Neural progenitor cell (in vitro differentiated cells): ENCODE data around the gene F5. TPM values are rescaled to one million over a fixed set of nuclear protein-coding genes. Genes with fewer than 3 reads are reported as not detected.
"Not testable (repeated sequence)": the region's sequence is repeated elsewhere in the genome, so short reads cannot be mapped to it uniquely, and the experiment has no call there.

Source experiments
- DNase-seq: peaks from one replicate; pipeline ENCODE4 v3.0.0-alpha.2; 2016; ENCODE audit warnings: low spot score
- H2AFZ ChIP-seq: fragments of 200-600 bp; sonication (generic); replicated peaks from 2 replicates; pipeline ENCODE4 v1.6.1; 2016; ENCODE audit warnings: antibody characterized with exemption
- H3F3A ChIP-seq: fragments of 200-600 bp; sonication (generic); 2 replicates; pipeline ENCODE4 v1.6.1; 2016; ENCODE audit warnings: antibody characterized with exemption, low read depth
- H3K27ac ChIP-seq: fragments of 200-600 bp; sonication (generic); 2 replicates; pipeline ENCODE4 v1.5.1; 2016; ENCODE audit warnings: mild to moderate bottlenecking
- H3K27me3 ChIP-seq: fragments of 200-600 bp; sonication (generic); 2 replicates; pipeline ENCODE4 v1.6.1; 2016; ENCODE audit warnings: mild to moderate bottlenecking, moderate library complexity
- H3K36me3 ChIP-seq: fragments of 200-600 bp; sonication (generic); 2 replicates; pipeline ENCODE4 v1.5.1; 2016
- H3K4me1 ChIP-seq: fragments of 200-600 bp; sonication (generic); 2 replicates; pipeline ENCODE4 v1.6.1; 2016; ENCODE audit warnings: mixed run types
- H3K4me2 ChIP-seq: fragments of 200-600 bp; sonication (generic); 2 replicates; pipeline ENCODE4 v1.6.1; 2016
- H3K4me3 ChIP-seq: fragments of 200-600 bp; sonication (generic); 2 replicates; pipeline ENCODE4 v1.5.1; 2016
- H3K79me2 ChIP-seq: fragments of 200-600 bp; sonication (generic); 2 replicates; pipeline ENCODE4 v1.6.1; 2016; ENCODE audit warnings: low read depth
- H3K9ac ChIP-seq: fragments of 200-600 bp; sonication (generic); 2 replicates; pipeline ENCODE4 v1.6.1; 2016
- H3K9me3 ChIP-seq: fragments of 200-600 bp; sonication (generic); 2 replicates; pipeline ENCODE4 v1.5.1; 2016; ENCODE audit warnings: low read depth
- H4K20me1 ChIP-seq: fragments of 200-600 bp; sonication (generic); 2 replicates; pipeline ENCODE4 v1.6.1; 2016; ENCODE audit warnings: low read depth
- H3K27ac Mint-ChIP-seq: 3 replicates; pipeline ENCODE4 v1.8.0; 2021; ENCODE audit warnings: mixed read lengths
- H3K27me3 Mint-ChIP-seq: 2 replicates; pipeline ENCODE4 v1.8.0; 2022; ENCODE audit warnings: low read depth, mild to moderate bottlenecking, inconsistent platforms, moderate library complexity, mixed read lengths; ENCODE audit not compliant: insufficient read depth
- H3K36me3 Mint-ChIP-seq: 3 replicates; pipeline ENCODE4 v1.8.0; 2021; ENCODE audit warnings: mixed read lengths
- H3K4me1 Mint-ChIP-seq: 3 replicates; pipeline ENCODE4 v1.8.0; 2021; ENCODE audit warnings: mixed read lengths
- H3K4me3 Mint-ChIP-seq: 3 replicates; pipeline ENCODE4 v1.8.0; 2021; ENCODE audit warnings: mild to moderate bottlenecking, moderate library complexity, mixed read lengths
- H3K9me3 Mint-ChIP-seq: 3 replicates; pipeline ENCODE4 v1.8.0; 2020; ENCODE audit warnings: mixed read lengths
- CTCF ChIP-seq: fragments of 200-600 bp; sonication (generic); IDR thresholded peaks from 2 replicates; pipeline ENCODE4 v1.5.1; 2017; ENCODE audit warnings: antibody characterized with exemption, mild to moderate bottlenecking
- EZH2 ChIP-seq: fragments of 200-600 bp; sonication (generic); IDR thresholded peaks from 2 replicates; pipeline ENCODE4 v1.6.1; 2017; ENCODE audit warnings: antibody characterized with exemption, mild to moderate bottlenecking, moderate library complexity
- EZH2phosphoT487 ChIP-seq: fragments of 200-600 bp; sonication (generic); IDR thresholded peaks from 2 replicates; pipeline ENCODE4 v1.6.1; 2017; ENCODE audit warnings: antibody characterized with exemption
- total RNA-seq: library from RNA; depleted of rRNA; stranded (reverse); fragments of >200 nt; gene quantifications from 2 replicates; pipeline ENCODE4 v1.2.3, GENCODE V29; 2015; ENCODE audit warnings: low replicate concordance

F5 gene
- total RNA-seq, 1 donor from 2014 or later: not detected

DNA sequence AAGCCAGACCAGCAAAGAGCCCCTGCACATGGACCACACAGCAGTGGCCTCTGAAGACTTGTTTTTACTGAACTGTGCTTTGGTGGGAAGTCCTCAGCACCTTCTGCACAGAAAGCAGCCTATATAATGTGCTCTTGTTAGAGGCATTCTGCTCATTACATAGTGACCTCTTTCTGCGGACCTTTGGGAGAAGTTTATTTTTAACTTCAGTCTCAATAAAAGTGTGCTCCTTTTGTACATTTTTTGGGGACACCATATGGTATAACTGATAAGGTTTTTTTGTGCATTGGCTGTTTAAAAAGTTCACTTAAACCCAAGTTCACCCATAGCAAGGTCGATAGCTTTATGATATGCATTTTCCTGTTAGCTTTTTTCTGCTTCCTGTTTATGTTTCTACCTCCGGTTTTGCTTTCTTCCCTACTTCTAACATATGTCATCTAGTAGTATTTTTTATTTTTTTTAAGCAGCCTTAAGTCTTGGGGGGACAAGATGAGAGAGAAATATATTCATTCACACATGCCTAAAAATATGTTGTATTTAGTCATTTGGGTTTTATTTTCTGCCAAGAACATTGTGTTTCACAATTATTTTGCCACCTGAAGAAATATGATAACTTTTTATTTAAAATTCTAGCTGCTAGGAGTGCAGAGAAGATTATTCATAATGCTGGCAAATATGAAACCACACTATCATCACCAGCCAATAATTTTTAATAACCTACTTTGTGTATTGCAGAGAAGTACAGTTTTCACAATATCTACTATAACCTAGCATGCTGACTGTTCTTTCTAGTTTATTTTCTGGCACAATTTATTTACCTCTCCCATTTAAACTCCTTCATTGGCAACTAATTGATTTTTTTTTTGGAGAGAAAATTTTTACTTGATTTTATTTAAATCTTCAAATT is 77.6 kb downstream of the F5 start:
- H3K4me1 ChIP-seq: no peaks in the 10 kb centered on the region
- no peaks in the 10 kb centered on the region for H3F3A ChIP-seq
- no peaks in the 10 kb centered on the region for H3K4me1 Mint-ChIP-seq
- no peak overlapping the region for H3K9ac ChIP-seq
- H3K27ac Mint-ChIP-seq: no peak overlapping the region
- no peak overlapping the region for H3K4me2 ChIP-seq
- no peak for TF ChIP-seq EZH2
- no peak for TF ChIP-seq EZH2phosphoT487
- TF ChIP-seq CTCF: no peak
- no peaks in the 10 kb centered on the region for H3K9me3 Mint-ChIP-seq
- H2AFZ ChIP-seq: no peak overlapping the region
- no peak overlapping the region for H3K4me3 Mint-ChIP-seq
- no peak overlapping the region for H3K4me3 ChIP-seq
- H3K27me3 Mint-ChIP-seq: no peaks in the 10 kb centered on the region
- no peaks in the 10 kb centered on the region for H4K20me1 ChIP-seq
- no peaks in the 10 kb centered on the region for H3K36me3 ChIP-seq
- H3K79me2 ChIP-seq: no peaks in the 10 kb centered on the region
- no peaks in the 10 kb centered on the region for H3K9me3 ChIP-seq
- DNase-seq: no peak
- H3K27ac ChIP-seq: no peak overlapping the region
- no peaks in the 10 kb centered on the region for H3K27me3 ChIP-seq
- H3K36me3 Mint-ChIP-seq: no peaks in the 10 kb centered on the region

- Mint-ChIP-seq H3K27ac (no peak overlapping the region), H3K27me3 (no peaks in the 10 kb centered on the region), H3K9me3 (no peaks in the 10 kb centered on the region), H3K4me3 (no peak overlapping the region), H3K36me3 (no peaks in the 10 kb centered on the region), H3K4me1 (no peaks in the 10 kb centered on the region)
- Histone ChIP-seq H3K27me3 (no peaks in the 10 kb centered on the region), H3F3A (no peaks in the 10 kb centered on the region), H3K4me3 (no peak overlapping the region), H3K4me1 (no peaks in the 10 kb centered on the region), H3K27ac (no peak overlapping the region), H3K79me2 (no peaks in the 10 kb centered on the region), H3K9me3 (no peaks in the 10 kb centered on the region), H3K36me3 (no peaks in the 10 kb centered on the region), H3K9ac (no peak overlapping the region), H3K4me2 (no peak overlapping the region), H4K20me1 (no peaks in the 10 kb centered on the region), H2AFZ (no peak overlapping the region)
- no peak for DNase-seq
- TF ChIP-seq EZH2: no peak
- TF ChIP-seq EZH2phosphoT487: no peak
Measured at GRCh38 chr1:169507413-169507812, 78.9 kb downstream of the F5 start.

- not testable (repeated sequence) for H3K27ac Mint-ChIP-seq, H3K4me3 Mint-ChIP-seq, H3K9me3 Mint-ChIP-seq
Measured at GRCh38 chr1:169503601-169504000, 82.7 kb downstream of the F5 start.

GRCh38 chr1:169499807-169500206 is 86.5 kb downstream of the F5 start:
- no peak overlapping the region for H3K9ac ChIP-seq
- H3K4me1 ChIP-seq: no peaks in the 10 kb centered on the region
- no peak overlapping the region for H3K27ac Mint-ChIP-seq
- H3K4me3 Mint-ChIP-seq: no peak overlapping the region
- no peaks in the 10 kb centered on the region for H3F3A ChIP-seq
- no peaks in the 10 kb centered on the region for H3K9me3 Mint-ChIP-seq
- no peaks in the 10 kb centered on the region for H3K27me3 ChIP-seq
- no peaks in the 10 kb centered on the region for H3K36me3 ChIP-seq
- no peaks in the 10 kb centered on the region for H3K36me3 Mint-ChIP-seq
- no peak overlapping the region for H3K4me2 ChIP-seq
- no peaks in the 10 kb centered on the region for H3K9me3 ChIP-seq
- H3K79me2 ChIP-seq: no peaks in the 10 kb centered on the region
- no peak for DNase-seq
- TF ChIP-seq CTCF: no peak
- no peak for TF ChIP-seq EZH2
- TF ChIP-seq EZH2phosphoT487: no peak
- H3K27me3 Mint-ChIP-seq: no peaks in the 10 kb centered on the region
- no peaks in the 10 kb centered on the region for H3K4me1 Mint-ChIP-seq
- H4K20me1 ChIP-seq: no peaks in the 10 kb centered on the region
- H3K4me3 ChIP-seq: no peak overlapping the region
- no peak overlapping the region for H2AFZ ChIP-seq
- H3K27ac ChIP-seq: no peak overlapping the region

More at GRCh38 chr1:169503601-169504000, 82.7 kb downstream of the F5 start:
- not testable (repeated sequence) for H3K79me2 ChIP-seq, H3K27me3 Mint-ChIP-seq, H3K36me3 ChIP-seq, H3K4me1 ChIP-seq, H3K27me3 ChIP-seq, H3K4me2 ChIP-seq, H3K9ac ChIP-seq, H3K4me3 ChIP-seq, H3F3A ChIP-seq, H3K36me3 Mint-ChIP-seq, DNase-seq, H3K27ac ChIP-seq, H4K20me1 ChIP-seq, H3K9me3 ChIP-seq, H2AFZ ChIP-seq, H3K4me1 Mint-ChIP-seq
